ENCODE data around the gene DDX20. TPM values are rescaled to one million over a fixed set of nuclear protein-coding genes. Genes with fewer than 3 reads are reported as not detected.

The DDX20 gene
- total RNA-seq, 1 donor from 2014 or later = 18.6 TPM

DNA sequence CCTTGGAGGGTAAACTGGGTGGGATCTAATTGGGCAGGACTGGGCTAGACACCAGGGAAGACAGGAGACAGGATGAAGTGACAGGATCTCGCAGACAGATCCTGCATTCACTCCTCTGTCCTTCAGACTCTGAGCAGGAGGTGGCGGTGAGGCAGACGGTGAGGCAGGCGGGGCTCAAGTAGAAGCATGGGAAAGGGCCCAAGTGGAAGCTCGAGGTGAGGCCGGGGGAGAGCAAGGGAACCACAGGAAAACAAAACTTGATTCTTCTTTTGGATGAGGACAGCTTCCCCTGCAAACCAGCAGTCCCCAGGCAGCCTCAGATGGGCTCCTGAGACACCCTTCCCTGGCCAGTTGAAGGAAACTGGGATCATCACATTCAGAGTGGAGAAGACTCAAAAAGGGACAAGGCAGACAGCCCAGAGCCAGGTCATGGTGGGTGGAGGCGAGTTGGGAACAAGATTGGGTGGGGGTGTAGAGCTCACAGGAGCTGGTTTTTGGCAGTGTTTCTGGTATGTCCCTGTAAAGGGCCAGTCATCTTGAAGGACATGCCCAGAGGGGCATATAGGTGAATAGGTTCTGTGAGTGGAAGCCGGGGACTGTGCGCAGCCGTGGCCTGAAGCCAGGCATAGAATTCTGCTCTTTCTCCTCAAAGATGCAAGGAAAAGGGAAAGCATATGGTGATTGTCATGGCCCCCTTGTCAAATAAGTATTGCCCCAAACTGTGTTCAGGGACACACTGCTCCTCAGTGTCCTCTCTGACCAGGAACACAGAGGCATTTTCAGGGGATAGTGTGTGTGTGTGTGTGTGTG lies 34.5 kb upstream of the DDX20 start:
- Mint-ChIP-seq H3K27me3 (no peaks in the 10 kb centered on the region), H3K27ac (no peak overlapping the region), H3K36me3 (ENCODE audit: insufficient read depth) (peaks cover 1% of the 10 kb centered on the region), H3K4me3 (ENCODE audit: low read depth) (no peak overlapping the region), H3K4me1 (ENCODE audit: low read depth) (no peaks in the 10 kb centered on the region), H3K9me3 (ENCODE audit: low read depth) (no peaks in the 10 kb centered on the region)
- no peak for TF ChIP-seq CTCF (IDR thresholded peaks at IDR 0.05; ENCODE audit: unreplicated experiment)
- no peak for DNase-seq (ENCODE audit: low spot score, unreplicated experiment)

- no peaks in the 10 kb centered on the region for H3K9me3 Mint-ChIP-seq (ENCODE audit: low read depth)
- no peak for TF ChIP-seq CTCF (IDR thresholded peaks at IDR 0.05; ENCODE audit: unreplicated experiment)
- no peaks in the 10 kb centered on the region for H3K4me1 Mint-ChIP-seq (ENCODE audit: low read depth)
- H3K27ac Mint-ChIP-seq = peak overlapping the region; percentile 19
- DNase-seq (ENCODE audit: low spot score, unreplicated experiment) = no peak
- no peaks in the 10 kb centered on the region for H3K27me3 Mint-ChIP-seq
- H3K4me3 Mint-ChIP-seq (ENCODE audit: low read depth) = no peak overlapping the region
- H3K36me3 Mint-ChIP-seq (ENCODE audit: insufficient read depth) = no peaks in the 10 kb centered on the region
These were observed 32.5 kb upstream of the DDX20 start for GRCh38 chr1:111723091-111723806.

- peaks cover under 1% of the 10 kb centered on the region for H3K4me1 Mint-ChIP-seq (ENCODE audit: low read depth)
- no peak overlapping the region for H3K27ac Mint-ChIP-seq
- H3K4me3 Mint-ChIP-seq (ENCODE audit: low read depth) = no peak overlapping the region
- no peak for TF ChIP-seq CTCF (IDR thresholded peaks at IDR 0.05; ENCODE audit: unreplicated experiment)
- no peaks in the 10 kb centered on the region for H3K27me3 Mint-ChIP-seq
- H3K9me3 Mint-ChIP-seq (ENCODE audit: low read depth) = no peaks in the 10 kb centered on the region
- no peaks in the 10 kb centered on the region for H3K36me3 Mint-ChIP-seq (ENCODE audit: insufficient read depth)
- no peak for DNase-seq (ENCODE audit: low spot score, unreplicated experiment)
These were observed 31.8 kb upstream of the DDX20 start for GRCh38 chr1:111723871-111724270.

- Mint-ChIP-seq H3K9me3 (ENCODE audit: low read depth) (no peaks in the 10 kb centered on the region), H3K4me1 (ENCODE audit: low read depth) (peaks cover 2% of the 10 kb centered on the region), H3K4me3 (ENCODE audit: low read depth) (no peak overlapping the region), H3K27me3 (peaks cover 1% of the 10 kb centered on the region), H3K36me3 (ENCODE audit: insufficient read depth) (no peaks in the 10 kb centered on the region), H3K27ac (peak overlapping the region; percentile 30)
- no peak for DNase-seq (ENCODE audit: low spot score, unreplicated experiment)
- TF ChIP-seq CTCF (IDR thresholded peaks at IDR 0.05; ENCODE audit: unreplicated experiment) = no peak
These were observed 30.5 kb upstream of the DDX20 start for GRCh38 chr1:111725192-111725591.

- H3K36me3 Mint-ChIP-seq (ENCODE audit: insufficient read depth) = no peaks in the 10 kb centered on the region
- peaks cover 7% of the 10 kb centered on the region for H3K27me3 Mint-ChIP-seq
- H3K4me3 Mint-ChIP-seq (ENCODE audit: low read depth) = no peak overlapping the region
These were observed 28.6 kb upstream of the DDX20 start for GRCh38 chr1:111727056-111727455.

More at GRCh38 chr1:111727056-111727455, 28.6 kb upstream of the DDX20 start:
- no peak for DNase-seq (ENCODE audit: low spot score, unreplicated experiment)
- TF ChIP-seq CTCF (IDR thresholded peaks at IDR 0.05; ENCODE audit: unreplicated experiment) = no peak
- H3K4me1 Mint-ChIP-seq (ENCODE audit: low read depth) = peaks cover 5% of the 10 kb centered on the region
- no peak overlapping the region for H3K27ac Mint-ChIP-seq
- no peaks in the 10 kb centered on the region for H3K9me3 Mint-ChIP-seq (ENCODE audit: low read depth)

Measured in progenitor cell of endocrine pancreas (in vitro differentiated cells).